Measurements from ENCODE around the gene DDN. TPM values are rescaled to one million over a fixed set of nuclear protein-coding genes. Genes with fewer than 3 reads are reported as not detected.

DDN gene
- total and polyA plus RNA-seq, 8 donors: 0.03 to 0.12 (median 0.06) TPM; not detected in 3

DNA sequence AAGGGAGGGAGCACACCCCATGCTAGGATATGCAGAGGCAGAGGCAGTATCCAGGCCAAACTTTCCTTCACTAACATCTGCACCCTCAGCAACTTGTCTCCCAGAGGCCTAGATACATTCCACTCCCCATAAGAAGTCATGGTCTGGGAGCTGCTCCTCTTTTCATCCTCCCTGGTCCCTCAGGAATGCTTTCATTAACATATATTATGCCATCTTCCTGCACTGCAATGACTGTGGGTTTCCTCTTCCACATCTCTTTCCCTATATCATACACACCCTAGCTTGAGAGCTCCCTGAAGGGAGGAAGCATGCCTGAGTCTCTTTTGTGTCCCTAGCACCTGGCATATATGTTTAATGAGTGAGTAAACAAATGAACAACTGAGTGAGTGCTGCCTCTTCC lies 8.6 kb downstream of the DDN start:
- DNase-seq: no peak
- Histone ChIP-seq H3K36me3 (no peaks in the 10 kb centered on the region), H3K4me3 (no peak overlapping the region), H3K27me3 (no peaks in the 10 kb centered on the region), H3K4me1 (no peaks in the 10 kb centered on the region), H3K27ac (no peak overlapping the region), H3K9me3 (no peaks in the 10 kb centered on the region)
- no peak for FAIRE-seq
- TF ChIP-seq, protein P1, sequence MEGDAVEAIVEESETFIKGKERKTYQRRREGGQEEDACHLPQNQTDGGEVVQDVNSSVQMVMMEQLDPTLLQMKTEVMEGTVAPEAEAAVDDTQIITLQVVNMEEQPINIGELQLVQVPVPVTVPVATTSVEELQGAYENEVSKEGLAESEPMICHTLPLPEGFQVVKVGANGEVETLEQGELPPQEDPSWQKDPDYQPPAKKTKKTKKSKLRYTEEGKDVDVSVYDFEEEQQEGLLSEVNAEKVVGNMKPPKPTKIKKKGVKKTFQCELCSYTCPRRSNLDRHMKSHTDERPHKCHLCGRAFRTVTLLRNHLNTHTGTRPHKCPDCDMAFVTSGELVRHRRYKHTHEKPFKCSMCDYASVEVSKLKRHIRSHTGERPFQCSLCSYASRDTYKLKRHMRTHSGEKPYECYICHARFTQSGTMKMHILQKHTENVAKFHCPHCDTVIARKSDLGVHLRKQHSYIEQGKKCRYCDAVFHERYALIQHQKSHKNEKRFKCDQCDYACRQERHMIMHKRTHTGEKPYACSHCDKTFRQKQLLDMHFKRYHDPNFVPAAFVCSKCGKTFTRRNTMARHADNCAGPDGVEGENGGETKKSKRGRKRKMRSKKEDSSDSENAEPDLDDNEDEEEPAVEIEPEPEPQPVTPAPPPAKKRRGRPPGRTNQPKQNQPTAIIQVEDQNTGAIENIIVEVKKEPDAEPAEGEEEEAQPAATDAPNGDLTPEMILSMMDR (IDR thresholded peaks at IDR 0.05): no peak
- intact Hi-C loops (cut with DNase I): no loop called here
- no peak for ATAC-seq

DNA sequence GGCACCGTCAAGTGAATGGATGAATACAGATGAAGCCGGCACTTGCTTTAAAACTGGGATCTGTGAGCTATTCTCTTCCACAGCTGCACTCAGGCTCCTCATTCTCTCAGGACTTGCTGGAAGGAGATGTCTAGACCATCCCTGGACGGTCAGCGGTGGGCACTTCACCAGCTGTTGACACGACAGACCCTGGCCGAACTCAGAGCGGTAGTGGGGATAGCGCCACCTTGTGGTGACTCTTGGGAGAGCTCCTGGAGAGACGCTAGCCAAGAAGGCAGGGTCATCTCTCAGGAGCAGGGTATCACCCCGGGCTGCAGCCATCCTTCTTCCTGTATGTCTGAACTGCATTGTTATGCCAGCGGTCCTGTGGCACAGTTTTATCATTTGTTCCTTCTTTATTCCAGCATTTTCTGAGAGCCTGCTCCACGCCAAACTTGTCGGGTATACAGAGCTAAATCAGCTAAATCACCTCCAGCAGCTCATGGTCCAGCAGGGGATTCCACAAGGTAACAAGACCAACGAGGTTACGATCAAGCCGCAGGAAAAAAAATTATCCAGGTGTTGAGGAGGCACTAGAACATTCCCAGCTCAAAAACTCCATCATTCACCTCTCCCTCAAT lies 11.0 kb downstream of the DDN start:
- peak in 4 of 6 donors; percentile 71 to 94 (median 74) for DNase-seq
- no peak overlapping the region for H3K27ac ChIP-seq
- intact Hi-C loops (cut with DNase I): no loop called here
- H3K27me3 ChIP-seq: no peaks in the 10 kb centered on the region
- no peaks in the 10 kb centered on the region for H3K9me3 ChIP-seq
- 19 to 22% methylated on average over 16 of the region's 16 CpGs for WGBS, 2 donors
- no peak for FAIRE-seq
- no peaks in the 10 kb centered on the region for H3K4me1 ChIP-seq
- no peak overlapping the region for H3K4me3 ChIP-seq
- H3K36me3 ChIP-seq: no peaks in the 10 kb centered on the region
- TF ChIP-seq, protein P1 (IDR thresholded peaks at IDR 0.05): peak; percentile 73 to 93 (median 86)
- ATAC-seq: peak; percentile 73 to 96 (median 88)

DNA sequence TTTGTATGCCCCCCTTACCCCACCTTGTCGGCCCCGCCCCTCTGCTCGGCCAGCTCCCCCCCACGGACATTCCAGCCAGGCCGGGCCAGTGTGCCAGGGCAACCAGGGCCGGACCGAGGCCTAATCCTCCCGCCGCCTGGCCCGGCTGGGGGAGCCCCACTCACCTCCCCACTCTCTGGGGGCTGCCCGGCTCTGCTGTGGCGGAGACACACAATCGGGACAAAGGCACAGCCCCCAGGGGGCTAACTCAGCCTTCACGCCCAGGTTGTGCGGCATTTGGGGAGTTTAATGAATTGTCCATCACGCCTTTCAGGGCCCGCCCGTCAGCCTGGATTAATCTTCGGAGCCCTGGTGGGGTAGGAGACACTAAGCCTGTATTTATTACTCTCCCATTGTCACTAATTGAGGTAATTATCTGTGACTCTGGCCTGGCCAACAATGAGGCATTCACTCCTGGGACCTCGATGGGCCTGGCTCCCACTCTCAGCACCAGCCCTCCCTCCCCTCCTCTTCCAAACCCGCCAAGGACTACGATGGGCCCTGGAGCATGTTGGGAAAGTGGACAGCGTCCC lies 12.4 kb downstream of the DDN start:
- Histone ChIP-seq H3K4me3 (no peak overlapping the region), H3K27me3 (peaks cover 0 to 2% (median 0%) of the 10 kb centered on the region in 4 donors), H3K27ac (no peak overlapping the region), H3K4me1 (no peaks in the 10 kb centered on the region), H3K36me3 (no peaks in the 10 kb centered on the region), H3K9me3 (no peaks in the 10 kb centered on the region)
- no peak for ATAC-seq
- intact Hi-C loops (cut with DNase I): no loop called here
- 59 to 69% methylated on average over 23 of the region's 23 CpGs for WGBS, 2 donors
- peak in 1 of 6 donors; percentile 45 for DNase-seq
- TF ChIP-seq, protein P1 (IDR thresholded peaks at IDR 0.05): no peak
- FAIRE-seq: no peak

- H3K36me3 ChIP-seq: no peaks in the 10 kb centered on the region
- WGBS, 2 donors: 86 to 89% methylated on average over 2 of the region's 2 CpGs
- intact Hi-C loops (cut with DNase I): no loop called here
Observed at GRCh38 chr12:48985901-48986300, 13.3 kb downstream of the DDN start.

More at GRCh38 chr12:48985901-48986300, 13.3 kb downstream of the DDN start:
- Histone ChIP-seq H3K27me3 (peaks cover 0 to 10% (median 3%) of the 10 kb centered on the region in 4 donors), H3K4me1 (peaks cover 0 to 3% (median 0%) of the 10 kb centered on the region in 3 donors), H3K9me3 (no peaks in the 10 kb centered on the region), H3K27ac (no peak overlapping the region), H3K4me3 (no peak overlapping the region)
- TF ChIP-seq, protein P1 (IDR thresholded peaks at IDR 0.05): no peak
- FAIRE-seq (no peak), DNase-seq (no peak), ATAC-seq (no peak)

Measured in pancreas (tissue), 10 donors.